Vagina (tissue), 2 donors: Measurements from ENCODE around the gene TBXAS1. TPM values are rescaled to one million over a fixed set of nuclear protein-coding genes. Genes with fewer than 3 reads are reported as not detected.

Experiments used
- DNase-seq, 2 donors: peaks; one replicate each; pipeline ENCODE4 v3.0.0-alpha.2; 2017; ENCODE audit errors: extremely low spot score in 2 of 2
- H3K27ac ChIP-seq: fragments of 200-600 bp; sonication (generic); one replicate; pipeline ENCODE4 v1.5.1; 2019
- H3K27me3 ChIP-seq: fragments of 200-600 bp; sonication (generic); one replicate; pipeline ENCODE4 v1.5.1; 2019
- H3K36me3 ChIP-seq, 2 donors: fragments of 200-600 bp; sonication (generic); one replicate each; pipeline ENCODE4 v1.5.1; 2017 to 2019
- H3K4me1 ChIP-seq: fragments of 200-600 bp; sonication (generic); one replicate; pipeline ENCODE4 v1.5.1; 2019
- H3K4me3 ChIP-seq, 2 donors: fragments of 200-600 bp; sonication (generic); 1 replicate in 1 of 2; 2 replicates in 1 of 2; pipeline ENCODE4 v1.5.1; 2016 to 2019
- H3K9me3 ChIP-seq: fragments of 200-600 bp; sonication (generic); one replicate; pipeline ENCODE4 v1.5.1; 2019
- CTCF ChIP-seq, 3 experiments: fragments of 450-650 bp in 2 of 3; fragments of 200-600 bp in 1 of 3; sonication (generic) in 1 of 3; IDR thresholded peaks; one replicate each; pipeline ENCODE4 v1.5.1; 2017 to 2019; ENCODE audit warnings: antibody characterized with exemption in 3 of 3, mild to moderate bottlenecking in 2 of 3, moderate library complexity in 2 of 3
- POLR2A ChIP-seq, 2 donors: fragments of 450-650 bp; IDR thresholded peaks; one replicate each; pipeline ENCODE4 v1.6.1; 2017; ENCODE audit warnings: antibody characterized with exemption in 2 of 2, mild to moderate bottlenecking in 2 of 2, moderate library complexity in 2 of 2
- POLR2AphosphoS5 ChIP-seq, 2 donors: sonication (generic); formaldehyde crosslinking; IDR thresholded peaks; one replicate each; pipeline ENCODE4 v1.9.0; 2017; ENCODE audit warnings: antibody characterized with exemption in 2 of 2, mild to moderate bottlenecking in 2 of 2, low read depth in 1 of 2; ENCODE audit not compliant: insufficient read depth in 1 of 2
- intact Hi-C: fragments of 100-400 bp; cut with DNase I; formaldehyde crosslinking; loops from one replicate; pipeline ENCODE4 v1.15.1; 2023
- total RNA-seq: library from RNA; depleted of rRNA; stranded (reverse); fragments of >200 nt; gene quantifications from one replicate; pipeline ENCODE4 v1.2.3, GENCODE V29; 2016

The TBXAS1 gene
- total RNA-seq, 1 donor from 2014 or later: 18.4 TPM

- TF ChIP-seq CTCF (IDR thresholded peaks at IDR 0.05): no peak
- no peak for TF ChIP-seq POLR2AphosphoS5 (IDR thresholded peaks at IDR 0.05; ENCODE audit: insufficient read depth in 1 of 2, low read depth in 1 of 2)
- TF ChIP-seq POLR2A (IDR thresholded peaks at IDR 0.05): no peak
- no peak for DNase-seq
- no peaks in the 10 kb centered on the region for H3K9me3 ChIP-seq
- no peaks in the 10 kb centered on the region for H3K36me3 ChIP-seq
- H3K27ac ChIP-seq: peak overlapping the region; percentile 63
- H3K4me1 ChIP-seq: peaks cover 36% of the 10 kb centered on the region
- H3K27me3 ChIP-seq: no peaks in the 10 kb centered on the region
- no peak overlapping the region for H3K4me3 ChIP-seq
- intact Hi-C loops: no loop called here
Observed at GRCh38 chr7:139915268-139915863, 86.3 kb downstream of the TBXAS1 start.

GRCh38 chr7:139915864-139916716, 87.0 kb downstream of the TBXAS1 start:
- H3K36me3 ChIP-seq: no peaks in the 10 kb centered on the region
- H3K4me1 ChIP-seq: peaks cover 36% of the 10 kb centered on the region
- intact Hi-C loops: no loop called here
- no peaks in the 10 kb centered on the region for H3K27me3 ChIP-seq
- H3K4me3 ChIP-seq: no peak overlapping the region
- H3K9me3 ChIP-seq: no peaks in the 10 kb centered on the region
- TF ChIP-seq POLR2A (IDR thresholded peaks at IDR 0.05) (no peak), POLR2AphosphoS5 (IDR thresholded peaks at IDR 0.05; ENCODE audit: insufficient read depth in 1 of 2, low read depth in 1 of 2) (peak; percentile 40 to 65)
- peak in 1 of 2 donors; percentile 93 for DNase-seq
- peak overlapping the region; percentile 63 for H3K27ac ChIP-seq

GRCh38 chr7:139916717-139917395, 87.8 kb downstream of the TBXAS1 start:
- Histone ChIP-seq H3K36me3 (no peaks in the 10 kb centered on the region), H3K27ac (peak overlapping the region; percentile 63), H3K4me3 (no peak overlapping the region), H3K9me3 (no peaks in the 10 kb centered on the region), H3K27me3 (no peaks in the 10 kb centered on the region), H3K4me1 (peaks cover 36% of the 10 kb centered on the region)
- TF ChIP-seq CTCF (IDR thresholded peaks at IDR 0.05): no peak
- TF ChIP-seq POLR2AphosphoS5 (IDR thresholded peaks at IDR 0.05; ENCODE audit: insufficient read depth in 1 of 2, low read depth in 1 of 2): peak in 1 of 2 donors; percentile 27
- TF ChIP-seq POLR2A (IDR thresholded peaks at IDR 0.05): no peak
- DNase-seq: no peak
- intact Hi-C loops: no loop called here

GRCh38 chr7:139917851-139918250, 88.8 kb downstream of the TBXAS1 start:
- H3K4me1 ChIP-seq: peaks cover 36% of the 10 kb centered on the region
- TF ChIP-seq POLR2AphosphoS5 (IDR thresholded peaks at IDR 0.05; ENCODE audit: insufficient read depth in 1 of 2, low read depth in 1 of 2) (no peak), CTCF (IDR thresholded peaks at IDR 0.05) (no peak), POLR2A (IDR thresholded peaks at IDR 0.05) (no peak)
- no peaks in the 10 kb centered on the region for H3K27me3 ChIP-seq
- DNase-seq: no peak
- H3K4me3 ChIP-seq: no peak overlapping the region
- H3K27ac ChIP-seq: no peak overlapping the region
- H3K36me3 ChIP-seq: no peaks in the 10 kb centered on the region
- H3K9me3 ChIP-seq: no peaks in the 10 kb centered on the region
- intact Hi-C loops: no loop called here

DNA sequence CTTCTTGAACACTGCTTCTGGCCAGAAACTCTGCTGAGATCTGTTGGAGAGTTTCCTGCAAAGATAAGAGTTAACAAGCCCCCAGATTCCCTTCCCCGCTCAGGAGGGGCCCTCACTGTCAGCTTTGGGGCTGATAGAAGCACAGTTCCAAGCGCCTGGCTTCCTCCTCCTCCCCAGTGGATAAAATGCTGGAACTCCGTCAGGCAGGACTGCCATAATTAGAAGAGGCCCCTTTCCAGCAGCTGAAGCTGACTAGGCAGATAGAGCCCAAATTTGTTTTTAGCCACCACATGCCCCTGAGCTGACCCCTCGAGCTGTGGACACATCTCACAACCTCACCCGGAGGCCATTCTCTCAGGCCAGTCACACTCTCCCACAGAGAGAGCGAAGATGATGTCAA, 89.4 kb downstream of the TBXAS1 start:
- TF ChIP-seq POLR2AphosphoS5 (IDR thresholded peaks at IDR 0.05; ENCODE audit: insufficient read depth in 1 of 2, low read depth in 1 of 2) (no peak), CTCF (IDR thresholded peaks at IDR 0.05) (no peak), POLR2A (IDR thresholded peaks at IDR 0.05) (no peak)
- no peak for DNase-seq
- H3K4me1 ChIP-seq: peaks cover 36% of the 10 kb centered on the region
- intact Hi-C loops: no loop called here
- no peaks in the 10 kb centered on the region for H3K9me3 ChIP-seq
- H3K36me3 ChIP-seq: no peaks in the 10 kb centered on the region
- no peak overlapping the region for H3K27ac ChIP-seq
- no peak overlapping the region for H3K4me3 ChIP-seq
- no peaks in the 10 kb centered on the region for H3K27me3 ChIP-seq
